ENCODE measurements around the gene YIF1A. TPM values are rescaled to one million over a fixed set of nuclear protein-coding genes. Genes with fewer than 3 reads are reported as not detected.

Gene YIF1A
- polyA plus RNA-seq, 1 donor (not counting 4 experiments of a cell fraction or from before 2014, with no cell fraction given) = 80.3 TPM

DNA sequence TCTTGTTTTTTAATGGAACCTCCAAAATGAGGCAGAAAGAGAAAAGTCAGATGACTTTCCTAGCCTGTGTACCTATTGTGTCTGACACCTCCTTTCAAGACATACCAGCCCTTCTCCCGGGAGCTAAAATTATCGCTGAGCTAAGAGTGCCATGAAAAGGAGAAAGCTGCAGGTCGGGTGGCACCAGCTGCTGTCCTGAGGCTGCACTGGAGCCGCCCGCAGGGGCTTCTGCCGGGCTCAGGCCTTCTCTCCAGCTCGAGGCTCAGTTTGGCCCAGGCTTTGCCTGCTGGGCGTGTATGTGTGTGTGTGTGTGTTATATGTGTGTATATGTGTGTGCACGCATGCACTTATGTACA, 48.2 kb downstream of the YIF1A start:
- Histone ChIP-seq H3K9ac (ENCODE audit: control insufficient read depth, extremely low read depth, insufficient read depth, low read length) (no peak overlapping the region), H3K4me3 (ENCODE audit: control insufficient read depth in 2 of 3, extremely low read depth in 1 of 3, insufficient read depth in 2 of 3, low read depth in 1 of 3, low read length in 3 of 3) (no peak overlapping the region), H3K36me3 (ENCODE audit: control insufficient read depth in 2 of 2, extremely low read depth in 1 of 2, insufficient read depth in 2 of 2, low read length in 2 of 2) (peaks cover 18 to 21% of the 10 kb centered on the region in 2 experiments), H3K79me2 (ENCODE audit: control insufficient read depth, insufficient read depth, low read length) (no peaks in the 10 kb centered on the region), H3K27me3 (ENCODE audit: control insufficient read depth, extremely low read depth, insufficient read depth, low read length) (no peaks in the 10 kb centered on the region), H4K20me1 (ENCODE audit: control insufficient read depth, extremely low read depth, insufficient read depth, low read length) (no peaks in the 10 kb centered on the region), H3K27ac (ENCODE audit: control insufficient read depth, insufficient read depth, low read length) (no peak overlapping the region), H2AFZ (ENCODE audit: control insufficient read depth, low read length) (no peak overlapping the region), H3K4me1 (ENCODE audit: control insufficient read depth, extremely low read depth, insufficient read depth, low read length) (no peaks in the 10 kb centered on the region), H3K9me1 (ENCODE audit: control insufficient read depth, extremely low read depth, insufficient read depth, low read length) (no peaks in the 10 kb centered on the region), H3K9me3 (ENCODE audit: control insufficient read depth, low read depth, low read length) (no peaks in the 10 kb centered on the region), H3K4me2 (ENCODE audit: control insufficient read depth, extremely low read depth, insufficient read depth, low read depth, low read length) (no peak overlapping the region)
- FAIRE-seq = no peak
- TF ChIP-seq EZH2 (IDR thresholded peaks at IDR 0.05; ENCODE audit: low read length) (no peak), CTCF (optimal IDR thresholded peaks at IDR 0.05 in 1 of 3, IDR thresholded peaks at IDR 0.05 in 1 of 3, conservative IDR thresholded peaks at IDR 0.05 in 1 of 3; ENCODE audit: extremely low read depth in 1 of 3, insufficient read depth in 2 of 3, low read length in 3 of 3) (no peak)
- dilution Hi-C loops (cut with MboI; ENCODE audit: extremely low pct_ligation_motif_present, low sequenced_read_pairs) = no loop called here
- no peak for DNase-seq (ENCODE audit: low read depth, low spot score)

DNA sequence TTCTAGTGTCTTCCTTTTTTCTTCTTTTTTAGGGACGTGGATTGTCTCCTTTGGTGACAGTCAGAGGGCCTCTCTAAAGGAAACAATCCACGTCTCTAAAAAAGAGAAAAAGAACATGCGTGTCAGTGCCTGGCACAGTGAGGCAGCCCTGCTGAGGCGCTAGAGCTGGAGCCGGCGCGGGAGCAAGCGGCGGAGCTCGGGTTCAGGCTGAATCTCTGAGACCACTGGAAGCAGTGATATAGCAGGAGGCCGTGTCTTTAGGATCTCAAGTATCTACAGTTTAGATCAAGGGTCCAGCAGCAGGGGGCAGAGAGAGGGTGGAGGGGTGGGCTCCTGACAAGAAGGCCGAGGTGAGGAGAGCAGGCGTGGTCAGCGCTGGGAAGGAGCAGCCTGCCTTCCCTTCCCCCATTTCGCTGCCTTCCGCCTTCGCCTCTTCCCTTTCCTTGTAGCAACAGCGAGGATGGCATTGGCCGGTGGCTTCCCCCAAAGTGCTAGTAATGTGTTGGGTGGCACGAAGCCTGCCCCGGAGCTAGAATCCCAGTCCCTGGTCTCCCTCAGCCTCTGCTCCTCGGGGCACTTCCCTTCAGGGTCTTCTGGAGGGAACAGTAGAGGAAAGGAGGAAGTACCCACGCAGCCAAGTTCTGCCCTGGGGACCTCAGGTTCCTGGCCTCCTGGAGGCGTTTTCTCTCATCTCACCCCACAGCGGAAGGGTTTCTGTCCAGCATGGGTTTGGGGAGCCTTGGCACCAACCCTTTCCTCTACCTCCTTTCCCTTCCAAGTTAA, 48.8 kb downstream of the YIF1A start:
- H3K9me1 ChIP-seq (ENCODE audit: control insufficient read depth, extremely low read depth, insufficient read depth, low read length) = no peaks in the 10 kb centered on the region
- no peaks in the 10 kb centered on the region for H3K9me3 ChIP-seq (ENCODE audit: control insufficient read depth, low read depth, low read length)
- dilution Hi-C loops (cut with MboI; ENCODE audit: extremely low pct_ligation_motif_present, low sequenced_read_pairs) = no loop called here
- H3K27me3 ChIP-seq (ENCODE audit: control insufficient read depth, extremely low read depth, insufficient read depth, low read length) = no peaks in the 10 kb centered on the region
- no peak overlapping the region for H2AFZ ChIP-seq (ENCODE audit: control insufficient read depth, low read length)
- H3K9ac ChIP-seq (ENCODE audit: control insufficient read depth, extremely low read depth, insufficient read depth, low read length) = no peak overlapping the region
- no peak for DNase-seq (ENCODE audit: low read depth, low spot score)
- H4K20me1 ChIP-seq (ENCODE audit: control insufficient read depth, extremely low read depth, insufficient read depth, low read length) = no peaks in the 10 kb centered on the region
- H3K4me3 ChIP-seq (ENCODE audit: control insufficient read depth in 2 of 3, extremely low read depth in 1 of 3, insufficient read depth in 2 of 3, low read depth in 1 of 3, low read length in 3 of 3) = no peak overlapping the region
- no peak overlapping the region for H3K27ac ChIP-seq (ENCODE audit: control insufficient read depth, insufficient read depth, low read length)
- H3K36me3 ChIP-seq (ENCODE audit: control insufficient read depth in 2 of 2, extremely low read depth in 1 of 2, insufficient read depth in 2 of 2, low read length in 2 of 2) = peaks cover 18 to 27% of the 10 kb centered on the region in 2 experiments
- no peak overlapping the region for H3K4me2 ChIP-seq (ENCODE audit: control insufficient read depth, extremely low read depth, insufficient read depth, low read depth, low read length)
- no peak for FAIRE-seq
- no peak for TF ChIP-seq CTCF (optimal IDR thresholded peaks at IDR 0.05 in 1 of 3, IDR thresholded peaks at IDR 0.05 in 1 of 3, conservative IDR thresholded peaks at IDR 0.05 in 1 of 3; ENCODE audit: extremely low read depth in 1 of 3, insufficient read depth in 2 of 3, low read length in 3 of 3)
- no peaks in the 10 kb centered on the region for H3K4me1 ChIP-seq (ENCODE audit: control insufficient read depth, extremely low read depth, insufficient read depth, low read length)
- H3K79me2 ChIP-seq (ENCODE audit: control insufficient read depth, insufficient read depth, low read length) = no peaks in the 10 kb centered on the region
